ENCODE data around the gene RGL2.

- TF ChIP-seq POLR2A (IDR thresholded peaks at IDR 0.05) (no peak), CTCF (IDR thresholded peaks at IDR 0.05) (no peak)
These were observed 18.2 kb downstream of the RGL2 start for GRCh38 chr6:33280539-33280938.

All from lower leg skin (tissue), 3 donors.